Heart left ventricle (tissue), 13 donors: Measurements from ENCODE around the gene POU3F1.

Experiments
- POLR2A ChIP-seq, 2 donors: fragments of 450-650 bp; IDR thresholded peaks; one replicate each; pipeline ENCODE4 v1.6.1; 2017; ENCODE audit warnings: antibody characterized with exemption in 2 of 2, mild to moderate bottlenecking in 2 of 2, moderate library complexity in 2 of 2
- TF ChIP-seq, protein P1 (sequence below), 12 donors: fragments of 200-600 bp; sonication (generic) in 4 of 12; IDR thresholded peaks; one replicate each; pipeline versions ENCODE4 v1.5.0 to v1.8.0; 2018 to 2022; ENCODE audit warnings: antibody characterized with exemption in 12 of 12, mild to moderate bottlenecking in 5 of 12
- donor health status: ischemic (EF 13 %, LVEDD 7.1; RV severe dilation, severe dysfunction).
- donor health status: DM: no; HTN: yes; CAD: no.
- donor health status: DM: no; HTN: no; CAD: no.
- donor health status: ischemic (EF 25% LVEDD 6.9; RV normal size, moderate dysfunction).
- donor health status: ischemic (EF 25% LVEDD 5.7; RV mildly dilated, moderate dysfunction).
- donor health status: ischemic (EF 35%, LVEDD 5.7; RV mildly dilated, moderate dysfunction).
- donor health status: nonischemic (EF 11% LVEDD 7.7; RV severe dilation, severe dysfunction).
- donor health status: DM: yes; HTN: yes; CAD: no.
- donor health status: PGD.
- donor health status: ischemic (EF 29% LVEDD 5.4; RV normal size, mild dysfunction).
- donor health status: nonischemic (EF 23%, LVEDD 6.1; RV moderate dilation, normal function).

GRCh38 chr1:38051079-38051543 is 4.5 kb upstream of the POU3F1 start:
- no peak for TF ChIP-seq POLR2A (IDR thresholded peaks at IDR 0.05)
- TF ChIP-seq, protein P1, sequence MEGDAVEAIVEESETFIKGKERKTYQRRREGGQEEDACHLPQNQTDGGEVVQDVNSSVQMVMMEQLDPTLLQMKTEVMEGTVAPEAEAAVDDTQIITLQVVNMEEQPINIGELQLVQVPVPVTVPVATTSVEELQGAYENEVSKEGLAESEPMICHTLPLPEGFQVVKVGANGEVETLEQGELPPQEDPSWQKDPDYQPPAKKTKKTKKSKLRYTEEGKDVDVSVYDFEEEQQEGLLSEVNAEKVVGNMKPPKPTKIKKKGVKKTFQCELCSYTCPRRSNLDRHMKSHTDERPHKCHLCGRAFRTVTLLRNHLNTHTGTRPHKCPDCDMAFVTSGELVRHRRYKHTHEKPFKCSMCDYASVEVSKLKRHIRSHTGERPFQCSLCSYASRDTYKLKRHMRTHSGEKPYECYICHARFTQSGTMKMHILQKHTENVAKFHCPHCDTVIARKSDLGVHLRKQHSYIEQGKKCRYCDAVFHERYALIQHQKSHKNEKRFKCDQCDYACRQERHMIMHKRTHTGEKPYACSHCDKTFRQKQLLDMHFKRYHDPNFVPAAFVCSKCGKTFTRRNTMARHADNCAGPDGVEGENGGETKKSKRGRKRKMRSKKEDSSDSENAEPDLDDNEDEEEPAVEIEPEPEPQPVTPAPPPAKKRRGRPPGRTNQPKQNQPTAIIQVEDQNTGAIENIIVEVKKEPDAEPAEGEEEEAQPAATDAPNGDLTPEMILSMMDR (IDR thresholded peaks at IDR 0.05), result no peak
